HG02938 (cell line): ENCODE results near the gene ARHGAP29.

Source experiments
- ATAC-seq: cut with Tn5 transposase; IDR thresholded peaks from one replicate; pipeline ENCODE4 v1.9.1; 2021; ENCODE audit warnings: mild to moderate bottlenecking, moderate library complexity; ENCODE audit not compliant: unreplicated experiment

ARHGAP29 gene, protein sequence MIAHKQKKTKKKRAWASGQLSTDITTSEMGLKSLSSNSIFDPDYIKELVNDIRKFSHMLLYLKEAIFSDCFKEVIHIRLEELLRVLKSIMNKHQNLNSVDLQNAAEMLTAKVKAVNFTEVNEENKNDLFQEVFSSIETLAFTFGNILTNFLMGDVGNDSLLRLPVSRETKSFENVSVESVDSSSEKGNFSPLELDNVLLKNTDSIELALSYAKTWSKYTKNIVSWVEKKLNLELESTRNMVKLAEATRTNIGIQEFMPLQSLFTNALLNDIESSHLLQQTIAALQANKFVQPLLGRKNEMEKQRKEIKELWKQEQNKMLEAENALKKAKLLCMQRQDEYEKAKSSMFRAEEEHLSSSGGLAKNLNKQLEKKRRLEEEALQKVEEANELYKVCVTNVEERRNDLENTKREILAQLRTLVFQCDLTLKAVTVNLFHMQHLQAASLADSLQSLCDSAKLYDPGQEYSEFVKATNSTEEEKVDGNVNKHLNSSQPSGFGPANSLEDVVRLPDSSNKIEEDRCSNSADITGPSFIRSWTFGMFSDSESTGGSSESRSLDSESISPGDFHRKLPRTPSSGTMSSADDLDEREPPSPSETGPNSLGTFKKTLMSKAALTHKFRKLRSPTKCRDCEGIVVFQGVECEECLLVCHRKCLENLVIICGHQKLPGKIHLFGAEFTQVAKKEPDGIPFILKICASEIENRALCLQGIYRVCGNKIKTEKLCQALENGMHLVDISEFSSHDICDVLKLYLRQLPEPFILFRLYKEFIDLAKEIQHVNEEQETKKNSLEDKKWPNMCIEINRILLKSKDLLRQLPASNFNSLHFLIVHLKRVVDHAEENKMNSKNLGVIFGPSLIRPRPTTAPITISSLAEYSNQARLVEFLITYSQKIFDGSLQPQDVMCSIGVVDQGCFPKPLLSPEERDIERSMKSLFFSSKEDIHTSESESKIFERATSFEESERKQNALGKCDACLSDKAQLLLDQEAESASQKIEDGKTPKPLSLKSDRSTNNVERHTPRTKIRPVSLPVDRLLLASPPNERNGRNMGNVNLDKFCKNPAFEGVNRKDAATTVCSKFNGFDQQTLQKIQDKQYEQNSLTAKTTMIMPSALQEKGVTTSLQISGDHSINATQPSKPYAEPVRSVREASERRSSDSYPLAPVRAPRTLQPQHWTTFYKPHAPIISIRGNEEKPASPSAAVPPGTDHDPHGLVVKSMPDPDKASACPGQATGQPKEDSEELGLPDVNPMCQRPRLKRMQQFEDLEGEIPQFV

GRCh38 chr1:94237291-94238226 lies at the start of gene ARHGAP29:
Gene ARHGAP29, minus strand, starts transcription at chr1:94237584. Its CDS starts 5,973 bp downstream, at chr1:94231611.
- ATAC-seq, result peak; percentile 76

- no peak for ATAC-seq
Measured at GRCh38 chr1:94286864-94287437, 49.6 kb upstream of the ARHGAP29 start.

GRCh38 chr1:94285031-94285654 lies 47.8 kb upstream of the ARHGAP29 start:
- ATAC-seq, result no peak

DNA sequence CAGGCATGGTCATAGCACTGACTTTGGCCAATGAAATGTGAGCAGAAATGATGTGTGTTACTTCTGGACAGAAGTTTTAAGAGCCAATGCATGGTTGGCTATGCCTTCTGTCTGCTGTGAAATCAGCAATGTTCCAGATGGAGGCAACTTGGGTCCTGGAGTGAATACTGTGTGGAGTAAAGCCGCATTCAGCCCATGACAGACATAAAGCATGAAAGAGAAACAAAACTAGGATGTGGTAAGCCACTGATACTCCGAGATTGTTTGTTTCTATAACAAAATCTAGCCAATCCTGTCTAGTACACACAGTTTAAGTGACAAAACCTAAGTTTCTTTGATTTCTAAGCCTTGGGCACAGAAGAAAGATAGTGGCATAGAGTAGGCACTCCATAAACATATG lies 47.1 kb upstream of the ARHGAP29 start:
- peak; percentile 86 for ATAC-seq

GRCh38 chr1:94283462-94283861 lies 46.1 kb upstream of the ARHGAP29 start:
- no peak for ATAC-seq

- ATAC-seq, result no peak
Measured at GRCh38 chr1:94282143-94282711, 44.8 kb upstream of the ARHGAP29 start.

DNA sequence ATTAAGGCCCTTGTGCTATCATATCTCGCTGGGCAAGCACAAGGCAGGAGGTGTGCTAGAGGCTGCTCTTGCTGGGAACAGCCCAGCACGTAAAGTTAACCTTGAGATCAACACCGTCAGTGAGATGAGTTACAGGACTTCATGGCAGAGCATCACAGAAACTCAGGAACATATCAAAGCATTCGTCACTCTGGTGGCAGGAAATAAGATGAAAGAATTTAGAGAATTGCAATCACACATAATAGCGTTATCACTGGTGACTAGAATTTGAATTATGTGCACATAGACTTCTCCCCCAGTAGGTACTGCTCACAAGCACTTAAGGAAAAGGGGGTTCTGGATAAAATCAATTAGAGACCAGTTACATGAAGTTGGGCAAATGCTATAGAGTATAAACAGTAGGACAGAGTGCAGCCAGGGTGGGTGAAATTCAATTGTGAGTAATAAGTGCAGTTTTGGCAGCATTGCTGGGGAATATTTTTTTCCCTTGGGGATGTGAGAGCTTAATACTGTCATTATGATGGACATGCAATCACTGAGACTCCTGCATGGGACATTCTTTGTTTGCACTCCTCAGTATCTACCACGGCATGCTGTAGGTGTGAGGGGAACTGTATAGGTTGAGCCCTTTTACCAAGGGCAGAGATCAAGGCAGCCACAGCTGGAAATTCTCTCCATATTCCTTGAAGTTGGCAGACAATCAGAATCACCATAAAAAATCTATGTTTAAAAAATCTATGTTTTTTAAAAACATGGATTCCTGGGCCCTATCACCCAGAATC lies 44.2 kb upstream of the ARHGAP29 start:
- no peak for ATAC-seq

DNA sequence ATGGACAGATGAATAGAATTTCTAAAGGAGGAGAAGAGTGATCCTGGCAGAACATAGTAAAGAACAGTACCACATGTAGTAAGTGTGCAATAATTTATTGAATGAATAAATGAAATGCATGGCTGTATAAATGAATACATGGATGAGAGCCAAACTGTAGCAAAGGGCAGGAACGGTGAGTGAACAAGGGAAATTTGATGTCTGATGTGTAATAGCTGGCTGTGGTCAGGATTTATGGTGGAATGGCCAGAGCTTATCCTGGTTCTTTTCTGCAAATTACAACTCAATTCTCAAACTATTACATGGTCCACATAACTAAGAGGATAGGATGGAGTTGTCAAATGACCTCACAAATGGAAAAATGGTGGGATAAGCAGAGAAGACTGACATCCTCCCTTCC lies 43.2 kb upstream of the ARHGAP29 start:
- ATAC-seq, result no peak

DNA sequence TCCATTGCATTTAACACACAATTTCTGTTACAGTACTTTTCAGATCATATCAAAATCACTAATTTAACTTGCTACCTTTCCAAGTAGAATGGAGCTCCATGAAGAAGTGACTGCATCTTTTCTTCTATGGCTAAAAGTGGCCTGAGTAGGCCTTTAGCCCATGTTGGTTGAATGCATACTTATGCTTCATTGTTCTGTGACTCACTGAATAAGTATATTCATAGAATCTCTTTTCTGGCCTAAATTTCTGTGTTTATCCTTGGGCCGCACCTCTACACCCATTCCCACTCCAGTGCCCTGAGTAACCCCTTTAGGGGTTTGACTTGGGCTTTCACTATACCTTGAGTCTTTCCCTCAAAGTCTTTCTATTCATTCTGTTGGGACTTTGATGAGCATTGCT lies 42.1 kb upstream of the ARHGAP29 start:
- ATAC-seq, result no peak

GRCh38 chr1:94279038-94279437 lies 41.7 kb upstream of the ARHGAP29 start:
- no peak for ATAC-seq

GRCh38 chr1:94276988-94277434 lies 39.6 kb upstream of the ARHGAP29 start:
- ATAC-seq, result no peak

- no peak for ATAC-seq
Measured at GRCh38 chr1:94275083-94275482, 37.7 kb upstream of the ARHGAP29 start.

- ATAC-seq, result no peak
Measured at GRCh38 chr1:94274561-94274960, 37.2 kb upstream of the ARHGAP29 start.

DNA sequence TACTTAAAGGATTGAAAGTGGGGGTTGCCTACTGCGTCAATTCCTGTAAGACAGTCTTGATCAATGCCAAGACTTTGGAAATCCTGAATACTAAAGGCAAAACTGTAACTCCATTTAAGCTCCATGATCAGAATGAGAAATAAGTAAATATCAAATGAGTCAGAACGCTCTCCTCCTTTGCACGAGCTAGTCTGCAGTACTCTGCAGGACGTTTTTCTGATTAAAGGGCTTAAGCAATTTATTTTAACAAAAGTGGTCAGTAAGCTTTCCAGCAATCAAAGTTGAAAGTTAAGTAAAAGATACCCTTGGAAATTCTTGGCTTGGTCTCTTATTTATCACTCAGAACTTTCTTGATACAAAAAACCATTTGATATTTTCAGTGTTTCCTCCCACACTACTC lies 35.7 kb upstream of the ARHGAP29 start:
- ATAC-seq, result no peak

- ATAC-seq, result no peak
Measured at GRCh38 chr1:94272388-94272787, 35.0 kb upstream of the ARHGAP29 start.

GRCh38 chr1:94271373-94271772 lies 34.0 kb upstream of the ARHGAP29 start:
- no peak for ATAC-seq

DNA sequence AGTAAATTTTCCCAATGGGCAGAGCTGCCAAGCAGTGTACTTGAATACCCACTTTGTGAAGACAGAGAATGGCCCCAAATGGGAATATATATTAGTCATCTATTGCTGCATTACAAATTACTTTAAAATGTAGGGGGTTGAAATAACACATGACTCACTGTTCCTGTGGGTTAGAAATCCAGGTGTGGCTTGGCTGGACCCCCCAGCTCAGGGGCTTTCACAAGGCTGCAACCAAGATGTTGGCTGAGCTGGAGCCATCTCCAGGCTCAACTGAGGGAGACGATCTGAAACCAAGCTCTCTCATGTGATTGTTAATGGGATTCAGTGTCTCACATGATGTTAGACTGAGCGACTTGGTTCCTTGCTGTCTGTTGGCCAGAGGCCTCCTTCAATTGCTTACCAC lies 33.4 kb upstream of the ARHGAP29 start:
- no peak for ATAC-seq

DNA sequence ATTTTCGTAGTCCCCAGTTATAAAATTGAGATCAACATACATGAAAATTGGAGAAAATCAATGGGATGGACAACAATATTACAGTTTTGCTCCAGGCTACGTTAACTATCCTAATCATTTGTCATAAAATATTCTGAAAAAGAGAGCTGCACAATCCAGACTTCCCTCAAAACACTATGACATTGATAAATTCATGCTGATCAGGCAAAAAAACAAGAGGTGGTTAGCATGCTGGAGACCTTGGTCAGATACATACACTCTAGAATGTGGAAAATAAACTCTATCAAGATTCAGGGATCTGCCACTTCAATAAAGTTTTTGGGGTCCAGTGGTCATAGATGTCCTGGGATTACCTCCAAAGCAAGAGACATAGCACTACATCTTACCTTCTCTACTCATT lies 32.5 kb upstream of the ARHGAP29 start:
- no peak for ATAC-seq
